ENCODE measurements around the gene DLGAP1. TPM values are rescaled to one million over a fixed set of nuclear protein-coding genes. Genes with fewer than 3 reads are reported as not detected.
"Not testable (repeated sequence)": the region's sequence is repeated elsewhere in the genome, so short reads cannot be mapped to it uniquely, and the experiment has no call there.

The DLGAP1 gene
- total RNA-seq, 1 experiment from 2014 or later: 0.07 TPM

GRCh38 chr18:4299395-4299794 is 155.7 kb downstream of the DLGAP1 start:
- TF ChIP-seq, protein P1, sequence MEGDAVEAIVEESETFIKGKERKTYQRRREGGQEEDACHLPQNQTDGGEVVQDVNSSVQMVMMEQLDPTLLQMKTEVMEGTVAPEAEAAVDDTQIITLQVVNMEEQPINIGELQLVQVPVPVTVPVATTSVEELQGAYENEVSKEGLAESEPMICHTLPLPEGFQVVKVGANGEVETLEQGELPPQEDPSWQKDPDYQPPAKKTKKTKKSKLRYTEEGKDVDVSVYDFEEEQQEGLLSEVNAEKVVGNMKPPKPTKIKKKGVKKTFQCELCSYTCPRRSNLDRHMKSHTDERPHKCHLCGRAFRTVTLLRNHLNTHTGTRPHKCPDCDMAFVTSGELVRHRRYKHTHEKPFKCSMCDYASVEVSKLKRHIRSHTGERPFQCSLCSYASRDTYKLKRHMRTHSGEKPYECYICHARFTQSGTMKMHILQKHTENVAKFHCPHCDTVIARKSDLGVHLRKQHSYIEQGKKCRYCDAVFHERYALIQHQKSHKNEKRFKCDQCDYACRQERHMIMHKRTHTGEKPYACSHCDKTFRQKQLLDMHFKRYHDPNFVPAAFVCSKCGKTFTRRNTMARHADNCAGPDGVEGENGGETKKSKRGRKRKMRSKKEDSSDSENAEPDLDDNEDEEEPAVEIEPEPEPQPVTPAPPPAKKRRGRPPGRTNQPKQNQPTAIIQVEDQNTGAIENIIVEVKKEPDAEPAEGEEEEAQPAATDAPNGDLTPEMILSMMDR (IDR thresholded peaks at IDR 0.05; ENCODE audit: insufficient read depth in 1 of 2, low read depth in 1 of 2, low read length in 1 of 2, severe bottlenecking in 1 of 2, unreplicated experiment in 1 of 2): no peak
- no peaks in the 10 kb centered on the region for H3K9me3 ChIP-seq
- intact Hi-C loops (cut with micrococcal nuclease; ENCODE audit: unreplicated experiment): no loop called here
- Mint-ChIP-seq H3K27ac (ENCODE audit: unreplicated experiment) (no peak overlapping the region), H3K4me1 (ENCODE audit: low read depth, unreplicated experiment) (no peaks in the 10 kb centered on the region), H3K36me3 (ENCODE audit: insufficient read depth, unreplicated experiment) (no peaks in the 10 kb centered on the region), H3K27me3 (ENCODE audit: insufficient read depth, unreplicated experiment) (peaks cover 4% of the 10 kb centered on the region), H3K9me3 (ENCODE audit: unreplicated experiment) (no peaks in the 10 kb centered on the region), H3K4me3 (ENCODE audit: unreplicated experiment) (no peak overlapping the region)
- no peaks in the 10 kb centered on the region for H3K27me3 ChIP-seq (replicated peaks; ENCODE audit: control insufficient read depth, insufficient read depth, low read length)
- no peak for DNase-seq
- POLR2A ChIA-PET: no interaction called here
- H3K36me3 ChIP-seq (ENCODE audit: control insufficient read depth, insufficient read depth, low read length): no peaks in the 10 kb centered on the region
- H3K4me3 ChIP-seq (ENCODE audit: low read depth, low read length): no peak overlapping the region
- no TSS peak for BruUV-seq (replicated peaks)
- H3K4me1 ChIP-seq: no peaks in the 10 kb centered on the region
- CTCF ChIA-PET: no interaction called here

DNA sequence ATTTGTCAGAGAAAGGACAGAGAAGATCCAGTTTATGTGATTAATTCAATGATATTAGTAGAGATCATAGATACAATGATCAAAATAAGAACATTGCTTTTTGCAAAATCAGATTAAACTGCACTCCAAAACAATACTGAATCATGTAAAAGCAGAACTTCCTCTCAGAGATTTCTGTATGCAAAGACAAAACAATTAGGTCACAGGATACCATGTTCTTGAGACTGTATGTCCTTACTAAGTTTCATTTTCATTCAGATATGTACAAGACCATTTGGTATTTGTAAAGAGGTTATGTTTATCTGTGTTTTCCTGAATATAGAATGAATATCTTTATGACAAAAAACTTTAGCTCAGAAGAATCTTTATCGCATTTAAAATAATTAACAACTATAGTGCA is 161.8 kb downstream of the DLGAP1 start:
- Histone ChIP-seq H3K4me1 (no peaks in the 10 kb centered on the region), H3K4me3 (ENCODE audit: low read depth, low read length) (no peak overlapping the region), H3K9me3 (no peaks in the 10 kb centered on the region), H3K36me3 (ENCODE audit: control insufficient read depth, insufficient read depth, low read length) (no peaks in the 10 kb centered on the region), H3K27me3 (replicated peaks; ENCODE audit: control insufficient read depth, insufficient read depth, low read length) (no peaks in the 10 kb centered on the region)
- Mint-ChIP-seq H3K4me1 (ENCODE audit: low read depth, unreplicated experiment) (no peaks in the 10 kb centered on the region), H3K36me3 (ENCODE audit: insufficient read depth, unreplicated experiment) (no peaks in the 10 kb centered on the region), H3K27me3 (ENCODE audit: insufficient read depth, unreplicated experiment) (peaks cover 6% of the 10 kb centered on the region), H3K27ac (ENCODE audit: unreplicated experiment) (no peak overlapping the region), H3K9me3 (ENCODE audit: unreplicated experiment) (no peaks in the 10 kb centered on the region), H3K4me3 (ENCODE audit: unreplicated experiment) (no peak overlapping the region)
- POLR2A ChIA-PET: no interaction called here
- intact Hi-C loops (cut with micrococcal nuclease; ENCODE audit: unreplicated experiment): no loop called here
- CTCF ChIA-PET: no interaction called here
- no TSS peak for BruUV-seq (replicated peaks)
- no peak for DNase-seq
- TF ChIP-seq, protein P1 (IDR thresholded peaks at IDR 0.05; ENCODE audit: insufficient read depth in 1 of 2, low read depth in 1 of 2, low read length in 1 of 2, severe bottlenecking in 1 of 2, unreplicated experiment in 1 of 2): no peak

DNA sequence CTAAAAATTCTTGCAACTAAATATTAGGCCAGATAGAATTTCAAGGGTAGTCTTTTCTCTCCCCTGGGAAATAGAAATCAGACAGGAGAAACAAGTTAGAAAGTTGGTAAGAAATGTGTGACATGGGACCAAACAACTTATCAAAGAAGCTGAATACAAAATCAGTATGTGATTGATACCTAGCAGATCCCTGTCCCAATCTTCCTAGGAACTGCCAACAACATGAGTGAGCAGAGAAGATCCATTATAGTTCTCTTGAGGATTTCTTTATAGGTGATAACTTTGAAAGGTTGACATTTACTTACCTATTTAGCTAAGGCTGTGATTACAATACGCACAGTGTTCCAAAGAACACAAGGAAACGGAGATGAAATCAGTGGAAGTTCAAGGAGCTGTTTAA is 162.4 kb downstream of the DLGAP1 start:
- H3K9me3 ChIP-seq: no peaks in the 10 kb centered on the region
- no peaks in the 10 kb centered on the region for H3K36me3 Mint-ChIP-seq (ENCODE audit: insufficient read depth, unreplicated experiment)
- POLR2A ChIA-PET: no interaction called here
- peaks cover 6% of the 10 kb centered on the region for H3K27me3 Mint-ChIP-seq (ENCODE audit: insufficient read depth, unreplicated experiment)
- no peak overlapping the region for H3K4me3 Mint-ChIP-seq (ENCODE audit: unreplicated experiment)
- intact Hi-C loops (cut with micrococcal nuclease; ENCODE audit: unreplicated experiment): no loop called here
- CTCF ChIA-PET: no interaction called here
- no peaks in the 10 kb centered on the region for H3K9me3 Mint-ChIP-seq (ENCODE audit: unreplicated experiment)
- H3K27ac Mint-ChIP-seq (ENCODE audit: unreplicated experiment): no peak overlapping the region
- H3K4me1 Mint-ChIP-seq (ENCODE audit: low read depth, unreplicated experiment): no peaks in the 10 kb centered on the region
- no peaks in the 10 kb centered on the region for H3K4me1 ChIP-seq
- no TSS peak for BruUV-seq (replicated peaks)
- DNase-seq: no peak
- no peak overlapping the region for H3K4me3 ChIP-seq (ENCODE audit: low read depth, low read length)
- no peaks in the 10 kb centered on the region for H3K27me3 ChIP-seq (replicated peaks; ENCODE audit: control insufficient read depth, insufficient read depth, low read length)
- no peaks in the 10 kb centered on the region for H3K36me3 ChIP-seq (ENCODE audit: control insufficient read depth, insufficient read depth, low read length)
- TF ChIP-seq, protein P1 (IDR thresholded peaks at IDR 0.05; ENCODE audit: insufficient read depth in 1 of 2, low read depth in 1 of 2, low read length in 1 of 2, severe bottlenecking in 1 of 2, unreplicated experiment in 1 of 2): no peak

GRCh38 chr18:4287340-4287739 is 167.8 kb downstream of the DLGAP1 start:
- H3K4me1 ChIP-seq; H3K9me3 ChIP-seq; intact Hi-C loops (cut with micrococcal nuclease; ENCODE audit: unreplicated experiment); CTCF ChIA-PET; H3K27me3 Mint-ChIP-seq (ENCODE audit: insufficient read depth, unreplicated experiment); H3K36me3 Mint-ChIP-seq (ENCODE audit: insufficient read depth, unreplicated experiment); H3K27ac Mint-ChIP-seq (ENCODE audit: unreplicated experiment); POLR2A ChIA-PET; BruUV-seq (replicated peaks); H3K4me1 Mint-ChIP-seq (ENCODE audit: low read depth, unreplicated experiment); H3K27me3 ChIP-seq (replicated peaks; ENCODE audit: control insufficient read depth, insufficient read depth, low read length); H3K9me3 Mint-ChIP-seq (ENCODE audit: unreplicated experiment); H3K36me3 ChIP-seq (ENCODE audit: control insufficient read depth, insufficient read depth, low read length); DNase-seq; H3K4me3 Mint-ChIP-seq (ENCODE audit: unreplicated experiment); H3K4me3 ChIP-seq (ENCODE audit: low read depth, low read length): not testable (repeated sequence)

Data from Caco-2 (cell line).